IPS-20b (cell line): Measurements from ENCODE around the gene FBXO41.

Experiments used
- H3K27ac ChIP-seq: one replicate; pipeline ENCODE4 v1.5.1; 2013; ENCODE audit warnings: low read length
- H3K27me3 ChIP-seq: 2 replicates; pipeline ENCODE4 v1.6.1; 2013; ENCODE audit warnings: mild to moderate bottlenecking, low read length, inconsistent platforms; ENCODE audit not compliant: insufficient read depth
- H3K36me3 ChIP-seq: 2 replicates; pipeline ENCODE4 v1.6.1; 2013; ENCODE audit warnings: low read depth, mild to moderate bottlenecking, inconsistent platforms, low read length, moderate library complexity; ENCODE audit not compliant: insufficient read depth
- H3K4me1 ChIP-seq: 2 replicates; pipeline ENCODE4 v1.6.1; 2013; ENCODE audit warnings: mild to moderate bottlenecking, control low read depth, inconsistent platforms, low read length, moderate library complexity; ENCODE audit not compliant: insufficient read depth
- H3K4me3 ChIP-seq: 2 replicates; pipeline ENCODE4 v1.5.1; 2013; ENCODE audit warnings: mild to moderate bottlenecking, low read length, inconsistent platforms
- H3K9ac ChIP-seq: 2 replicates; pipeline ENCODE4 v1.6.1; 2013; ENCODE audit warnings: low read depth, mild to moderate bottlenecking, inconsistent platforms, low read length, moderate library complexity
- H3K9me3 ChIP-seq: 2 replicates; pipeline ENCODE4 v1.6.1; 2013; ENCODE audit warnings: mild to moderate bottlenecking, low read depth, low read length, inconsistent platforms; ENCODE audit not compliant: insufficient read depth

FBXO41 gene

DNA sequence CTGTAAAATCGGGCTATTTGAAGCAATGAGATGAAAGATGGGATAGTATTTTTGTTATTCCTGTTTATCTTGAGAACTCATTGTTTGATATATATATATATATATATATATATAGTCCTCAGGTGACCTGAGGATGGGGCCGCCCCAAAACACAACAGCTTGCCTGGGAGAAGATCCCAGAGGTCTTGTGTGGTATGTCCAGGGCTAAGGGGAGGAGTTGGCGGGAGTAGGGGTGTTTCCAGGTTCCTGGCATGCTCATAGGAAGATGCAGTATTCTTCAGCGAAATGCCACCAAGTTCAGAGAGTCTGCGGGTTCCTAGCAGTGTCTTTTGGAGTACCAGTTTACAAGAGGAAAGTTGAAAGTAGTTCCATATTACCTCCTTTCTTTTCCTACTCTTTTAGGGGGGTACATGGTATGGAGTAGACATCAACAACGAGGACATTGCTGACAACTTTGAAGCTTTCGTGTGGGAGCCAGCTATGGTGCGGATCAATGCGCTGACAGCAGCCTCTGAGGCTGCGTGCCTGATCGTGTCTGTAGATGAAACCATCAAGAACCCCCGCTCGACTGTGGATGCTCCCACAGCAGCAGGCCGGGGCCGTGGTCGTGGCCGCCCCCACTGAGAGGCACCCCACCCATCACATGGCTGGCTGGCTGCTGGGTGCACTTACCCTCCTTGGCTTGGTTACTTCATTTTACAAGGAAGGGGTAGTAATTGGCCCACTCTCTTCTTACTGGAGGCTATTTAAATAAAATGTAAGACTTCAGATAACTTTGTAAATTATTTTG lies 31.8 kb downstream of the FBXO41 start:
- no peaks in the 10 kb centered on the region; the same call in 1 of the 2 replicates for H3K4me1 ChIP-seq
- H3K27ac ChIP-seq, result no peak overlapping the region
- H3K9ac ChIP-seq, result no peak overlapping the region
- peaks cover 72% of the 10 kb centered on the region for H3K36me3 ChIP-seq
- H3K9me3 ChIP-seq, result no peaks in the 10 kb centered on the region
- H3K27me3 ChIP-seq, result no peaks in the 10 kb centered on the region
- H3K4me3 ChIP-seq, result no peak overlapping the region

DNA sequence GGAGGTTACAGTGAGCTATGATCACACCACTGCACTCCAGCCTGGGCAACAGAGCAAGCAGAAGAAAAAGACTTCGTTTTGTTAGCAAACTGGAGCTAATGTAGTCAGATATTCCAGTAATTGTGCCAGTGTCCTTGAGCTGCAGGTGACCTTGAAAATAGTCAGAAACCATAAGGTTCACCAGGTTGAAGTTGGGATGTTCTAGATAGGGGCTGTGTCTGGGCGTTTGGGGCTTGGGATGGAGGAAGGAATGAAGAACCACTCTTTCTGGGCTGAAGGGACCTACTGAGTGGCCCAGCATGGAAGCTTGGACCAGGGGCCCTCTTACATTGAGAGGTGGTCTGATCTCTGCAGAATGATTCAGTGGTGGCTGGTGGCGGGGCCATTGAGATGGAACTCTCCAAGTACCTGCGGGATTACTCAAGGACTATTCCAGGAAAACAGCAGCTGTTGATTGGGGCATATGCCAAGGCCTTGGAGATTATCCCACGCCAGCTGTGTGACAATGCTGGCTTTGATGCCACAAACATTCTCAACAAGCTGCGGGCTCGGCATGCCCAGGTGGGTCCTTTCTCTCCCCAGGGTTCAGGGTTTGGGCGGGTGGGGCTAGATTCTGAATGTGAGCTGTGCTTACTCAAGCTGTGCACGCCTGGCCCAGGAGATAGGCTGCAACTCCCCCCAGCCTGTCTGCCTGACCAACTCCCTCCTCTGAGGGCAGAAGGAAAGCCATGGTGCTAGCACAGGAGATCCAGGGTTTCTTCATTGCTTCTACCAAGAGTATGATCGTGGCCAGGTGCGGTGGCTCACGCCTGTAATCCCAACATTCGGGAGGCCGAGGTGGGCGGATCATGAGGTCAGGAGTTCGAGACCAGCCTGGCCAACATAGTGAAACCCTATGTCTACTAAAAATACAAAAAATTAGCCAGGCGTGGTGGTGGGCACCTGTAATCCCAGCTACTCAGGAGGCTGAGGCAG lies 33.1 kb downstream of the FBXO41 start:
- no peaks in the 10 kb centered on the region; the same call in 1 of the 2 replicates for H3K4me1 ChIP-seq
- peaks cover 85% of the 10 kb centered on the region for H3K36me3 ChIP-seq
- H3K9ac ChIP-seq, result no peak overlapping the region
- H3K27me3 ChIP-seq, result no peaks in the 10 kb centered on the region
- no peaks in the 10 kb centered on the region for H3K9me3 ChIP-seq
- H3K27ac ChIP-seq, result no peak overlapping the region
- no peak overlapping the region for H3K4me3 ChIP-seq

DNA sequence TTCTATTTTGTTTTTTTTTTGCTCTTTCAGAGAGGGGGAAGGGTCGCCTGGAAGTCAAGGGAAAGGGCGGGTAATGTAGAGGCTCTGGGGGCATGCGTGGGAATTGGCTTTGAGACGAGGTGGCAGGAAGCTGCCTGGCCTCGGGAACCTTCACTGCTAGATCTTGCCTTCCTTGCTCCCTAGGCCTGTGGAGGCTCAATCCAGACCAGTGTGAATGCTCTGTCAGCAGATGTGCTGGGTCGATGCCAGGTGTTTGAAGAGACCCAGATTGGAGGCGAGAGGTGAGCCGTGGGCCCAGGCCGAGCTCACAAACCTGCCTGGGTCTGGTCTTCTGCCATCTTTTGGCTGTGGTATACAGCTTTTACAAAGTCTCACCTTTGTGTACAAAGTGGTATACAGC lies 34.6 kb downstream of the FBXO41 start:
- Histone ChIP-seq H3K36me3 (peaks cover 99% of the 10 kb centered on the region), H3K27ac (no peak overlapping the region), H3K4me3 (no peak overlapping the region), H3K9ac (no peak overlapping the region), H3K27me3 (no peaks in the 10 kb centered on the region), H3K4me1 (no peaks in the 10 kb centered on the region), H3K9me3 (no peaks in the 10 kb centered on the region)

DNA sequence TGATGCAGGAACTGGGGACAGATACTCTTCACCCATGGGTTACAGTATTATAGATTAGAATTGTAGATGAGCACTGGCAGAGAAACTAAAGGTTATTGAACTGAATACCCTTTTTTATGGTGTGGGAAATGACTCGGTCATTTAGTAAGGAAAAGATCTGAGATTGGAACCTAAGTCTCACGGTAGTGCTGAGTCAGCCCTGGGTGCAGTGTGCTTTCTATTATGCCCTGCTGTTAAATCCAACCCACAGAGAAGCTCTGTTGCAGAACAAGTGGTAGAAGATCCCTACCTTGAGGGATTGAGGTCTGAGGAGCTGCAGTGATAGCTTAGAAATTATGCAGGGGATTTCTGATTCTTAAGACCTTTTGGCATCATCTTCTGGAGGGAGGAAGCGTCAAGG lies 37.4 kb downstream of the FBXO41 start:
- Histone ChIP-seq H3K27me3 (no peaks in the 10 kb centered on the region), H3K36me3 (peaks cover 99% of the 10 kb centered on the region), H3K4me1 (no peaks in the 10 kb centered on the region; the same call in 1 of the 2 replicates), H3K4me3 (no peak overlapping the region), H3K9me3 (no peaks in the 10 kb centered on the region), H3K9ac (no peak overlapping the region), H3K27ac (no peak overlapping the region)

DNA sequence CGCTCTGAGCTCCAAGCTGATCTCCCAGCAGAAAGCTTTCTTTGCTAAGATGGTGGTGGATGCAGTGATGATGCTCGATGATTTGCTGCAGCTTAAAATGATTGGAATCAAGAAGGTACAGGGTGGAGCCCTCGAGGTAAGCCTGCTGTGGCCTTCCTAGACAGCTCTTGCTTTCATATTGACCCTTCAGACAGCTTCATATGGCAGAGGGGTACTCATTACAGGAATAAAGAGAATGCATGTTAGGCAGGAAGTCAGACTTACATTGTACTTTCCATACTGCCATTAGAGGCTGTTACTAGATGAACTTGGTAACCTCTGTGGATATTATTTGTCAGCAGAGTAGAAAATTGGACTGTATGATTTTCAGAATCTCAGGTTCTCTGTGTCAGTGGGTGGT lies 39.7 kb downstream of the FBXO41 start:
- no peak overlapping the region for H3K9ac ChIP-seq
- H3K9me3 ChIP-seq, result no peaks in the 10 kb centered on the region
- no peaks in the 10 kb centered on the region; the same call in 1 of the 2 replicates for H3K4me1 ChIP-seq
- H3K4me3 ChIP-seq, result no peak overlapping the region
- H3K27ac ChIP-seq, result no peak overlapping the region
- no peaks in the 10 kb centered on the region for H3K27me3 ChIP-seq
- peaks cover 99% of the 10 kb centered on the region for H3K36me3 ChIP-seq

DNA sequence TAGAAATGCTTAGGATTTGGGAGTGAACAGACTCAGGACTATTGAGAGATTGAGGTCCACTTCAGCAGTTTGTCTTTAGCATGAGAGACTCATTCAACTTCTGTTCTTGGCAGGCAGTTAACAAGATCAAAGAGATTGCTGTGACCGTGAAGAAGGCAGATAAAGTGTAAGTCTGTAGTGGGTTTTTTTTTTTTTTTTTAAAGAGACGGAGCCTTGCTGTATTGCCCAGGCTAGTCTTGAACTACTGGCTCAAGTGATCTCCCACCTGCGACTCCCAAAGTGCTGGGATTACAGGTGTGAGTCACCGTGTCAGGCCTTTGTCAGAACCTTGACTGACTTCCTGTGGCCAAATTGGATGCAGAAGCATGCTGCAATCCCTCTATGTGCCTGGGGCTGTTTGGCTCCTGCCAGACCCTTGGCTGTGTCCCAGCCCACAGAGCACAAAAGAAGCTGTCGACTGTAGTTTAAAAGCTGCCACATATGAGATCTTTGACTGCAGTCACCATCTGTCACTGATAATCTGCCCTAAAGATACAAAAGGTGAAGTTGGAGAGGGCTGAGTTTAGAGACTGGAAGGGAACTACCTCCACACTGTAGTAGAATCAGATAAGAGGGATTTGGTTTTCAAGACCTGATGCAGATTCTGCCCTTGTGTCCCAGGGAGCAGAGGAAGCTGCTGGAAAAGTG lies 40.3 kb downstream of the FBXO41 start:
- Histone ChIP-seq H3K9me3 (no peaks in the 10 kb centered on the region), H3K27ac (no peak overlapping the region), H3K36me3 (peaks cover 99% of the 10 kb centered on the region), H3K4me1 (peaks cover under 1% of the 10 kb centered on the region; the same call in 1 of the 2 replicates), H3K27me3 (no peaks in the 10 kb centered on the region), H3K9ac (no peak overlapping the region), H3K4me3 (no peak overlapping the region)

DNA sequence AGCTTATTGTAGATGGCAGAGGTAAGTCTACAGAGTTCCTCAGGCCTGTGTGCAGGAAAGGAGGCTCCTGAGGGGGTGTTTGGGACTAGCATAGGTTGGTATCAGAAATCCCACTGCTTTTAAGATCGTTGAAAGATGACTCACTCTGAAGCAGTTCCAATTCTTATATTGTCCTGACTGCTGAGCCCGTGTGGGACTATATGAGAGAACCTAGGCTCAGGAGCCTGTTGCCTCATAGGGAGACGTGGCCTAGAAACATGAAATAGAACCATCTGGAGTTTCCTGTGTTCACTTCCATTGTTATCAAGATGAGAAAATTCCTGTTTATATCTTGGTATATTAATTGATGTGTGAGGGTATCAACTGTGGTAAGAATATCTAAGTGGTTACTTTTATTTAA lies 44.5 kb downstream of the FBXO41 start:
- H3K4me3 ChIP-seq, result no peak overlapping the region
- peaks cover 19% of the 10 kb centered on the region for H3K4me1 ChIP-seq
- H3K36me3 ChIP-seq, result peaks cover 78% of the 10 kb centered on the region
- H3K9ac ChIP-seq, result no peak overlapping the region
- no peaks in the 10 kb centered on the region for H3K9me3 ChIP-seq
- H3K27ac ChIP-seq, result no peak overlapping the region
- H3K27me3 ChIP-seq, result no peaks in the 10 kb centered on the region

DNA sequence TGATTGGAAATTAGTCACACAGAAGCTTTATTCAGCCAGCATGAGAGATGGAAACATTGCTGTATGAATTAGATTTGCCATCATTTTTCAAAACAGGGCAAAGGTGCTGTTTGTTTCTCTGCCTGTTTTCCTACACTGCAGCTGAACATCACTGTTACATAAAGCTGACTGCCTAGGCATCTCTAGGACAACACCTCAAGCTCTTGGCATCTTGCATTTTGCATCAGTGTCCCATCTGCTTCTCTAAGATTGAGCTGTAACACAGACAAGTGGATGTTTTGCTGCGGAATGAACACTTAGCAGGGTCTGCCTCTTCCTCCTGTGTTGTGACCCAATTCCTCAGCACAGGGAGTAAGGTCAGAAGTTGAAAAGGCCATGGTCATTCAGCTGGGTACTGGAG lies 45.3 kb downstream of the FBXO41 start:
- no peaks in the 10 kb centered on the region for H3K9me3 ChIP-seq
- H3K36me3 ChIP-seq, result peaks cover 70% of the 10 kb centered on the region
- peaks cover 19% of the 10 kb centered on the region for H3K4me1 ChIP-seq
- H3K4me3 ChIP-seq, result no peak overlapping the region
- H3K9ac ChIP-seq, result peak overlapping the region; percentile 78; the same call in 1 of the 2 replicates
- peak overlapping the region; percentile 95 for H3K27ac ChIP-seq
- no peaks in the 10 kb centered on the region for H3K27me3 ChIP-seq

DNA sequence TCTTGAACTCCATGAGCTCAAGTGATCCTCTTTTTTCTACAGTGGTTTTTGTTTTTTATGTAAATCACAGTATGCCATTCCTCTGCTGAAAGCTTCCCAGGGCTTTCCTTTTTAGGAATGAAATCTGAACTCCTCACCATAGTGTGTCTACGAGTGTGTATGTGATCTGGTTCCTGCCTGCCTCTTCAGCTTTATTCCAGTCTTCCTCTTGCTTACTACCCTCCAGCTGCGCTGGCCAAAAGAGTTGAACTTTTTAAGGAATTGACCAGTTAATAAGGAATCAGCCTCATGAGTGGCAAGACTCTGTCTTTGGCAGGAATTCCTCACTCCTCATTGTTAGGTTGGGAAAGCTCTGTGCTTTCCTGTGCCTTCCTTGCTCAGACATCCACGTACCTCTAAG lies 46.1 kb downstream of the FBXO41 start:
- Histone ChIP-seq H3K9ac (peak overlapping the region; percentile 78; the same call in 1 of the 2 replicates), H3K27ac (peak overlapping the region; percentile 95), H3K4me3 (peak overlapping the region; percentile 45), H3K27me3 (no peaks in the 10 kb centered on the region), H3K36me3 (peaks cover 61% of the 10 kb centered on the region), H3K4me1 (peaks cover 19% of the 10 kb centered on the region), H3K9me3 (no peaks in the 10 kb centered on the region)

DNA sequence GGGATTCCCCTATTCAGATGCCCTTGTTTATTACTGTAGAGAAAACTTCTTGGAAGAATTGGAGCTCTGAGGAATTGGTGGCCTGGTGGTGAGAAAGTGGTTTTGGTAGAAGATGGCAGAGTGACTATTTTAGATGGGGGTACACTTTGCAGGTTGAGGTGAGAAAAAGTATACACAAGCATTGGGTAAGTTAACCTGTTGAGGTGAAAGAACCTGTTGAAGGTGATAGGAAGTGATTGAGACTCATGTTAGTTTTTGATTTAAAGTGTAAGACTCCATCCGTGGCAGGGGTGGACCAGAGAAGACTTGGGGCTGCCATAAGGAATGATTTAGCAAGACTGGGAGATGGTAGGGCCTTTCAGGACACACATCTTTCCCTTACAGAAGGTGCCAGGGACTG lies 47.1 kb downstream of the FBXO41 start:
- H3K27me3 ChIP-seq, result no peaks in the 10 kb centered on the region
- H3K9me3 ChIP-seq, result no peaks in the 10 kb centered on the region
- H3K4me3 ChIP-seq, result no peak overlapping the region
- H3K27ac ChIP-seq, result no peak overlapping the region
- H3K4me1 ChIP-seq, result peaks cover 19% of the 10 kb centered on the region
- no peak overlapping the region for H3K9ac ChIP-seq
- peaks cover 52% of the 10 kb centered on the region for H3K36me3 ChIP-seq

DNA sequence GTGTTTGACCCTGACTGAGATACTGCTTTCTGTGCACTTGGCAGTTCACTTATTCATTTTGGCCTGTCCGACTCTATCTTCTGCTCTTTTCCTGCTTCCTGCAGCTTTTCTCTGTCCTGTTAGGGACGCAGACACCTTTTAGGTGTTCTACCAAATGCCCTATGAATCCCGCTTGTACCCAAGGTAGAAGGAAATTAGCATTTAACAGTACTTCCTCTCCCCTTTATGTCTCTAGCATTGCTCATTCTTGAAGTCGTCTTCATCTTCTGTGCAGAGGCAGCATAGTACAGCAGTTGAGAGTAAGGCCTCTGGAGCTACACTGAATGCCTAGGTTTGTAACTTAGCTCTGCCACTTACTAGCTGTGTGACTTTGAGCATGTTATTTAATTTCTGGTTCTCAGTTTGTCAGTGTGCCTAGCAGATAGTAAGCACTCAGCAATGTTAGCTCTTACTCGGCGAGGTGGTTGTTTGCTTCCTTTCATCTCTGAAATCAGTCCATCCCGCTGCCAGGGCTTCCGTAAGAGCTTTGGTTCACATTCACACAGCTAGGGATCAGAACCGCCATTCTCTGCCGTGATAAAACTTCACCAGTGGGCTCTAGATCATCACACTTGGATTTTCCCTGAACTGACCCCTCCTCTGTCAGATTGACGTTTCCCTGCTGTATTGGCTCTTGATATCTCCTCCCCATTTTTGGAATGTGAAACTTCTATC lies 48.8 kb downstream of the FBXO41 start:
- no peaks in the 10 kb centered on the region for H3K9me3 ChIP-seq
- H3K27me3 ChIP-seq, result no peaks in the 10 kb centered on the region
- H3K36me3 ChIP-seq, result peaks cover 35% of the 10 kb centered on the region
- H3K4me1 ChIP-seq, result peaks cover 19% of the 10 kb centered on the region
- H3K4me3 ChIP-seq, result peak overlapping the region; percentile 97
- H3K27ac ChIP-seq, result no peak overlapping the region
- H3K9ac ChIP-seq, result peak overlapping the region; percentile 98
